Measurements from ENCODE around the gene ANKS1B. TPM values are rescaled to one million over a fixed set of nuclear protein-coding genes. Genes with fewer than 3 reads are reported as not detected.

ANKS1B gene
- total RNA-seq, 4 donors from 2014 or later, result 4.9 to 15.4 (median 9.4) TPM

GRCh38 chr12:99713946-99714520 lies 270.7 kb downstream of the ANKS1B start:
- no peak overlapping the region for H3K4me3 ChIP-seq
- DNase-seq (ENCODE audit: low spot score in 2 of 2), result no peak
- H3K36me3 ChIP-seq, result no peaks in the 10 kb centered on the region
- H3K27ac ChIP-seq, result no peak overlapping the region
- TF ChIP-seq POLR2AphosphoS5 (IDR thresholded peaks at IDR 0.05), result no peak
- TF ChIP-seq EP300 (IDR thresholded peaks at IDR 0.05), result no peak
- WGBS, result 80% methylated on average over 3 of the region's 3 CpGs
- no peaks in the 10 kb centered on the region for H3K4me1 ChIP-seq
- H3K27me3 ChIP-seq, result no peaks in the 10 kb centered on the region
- no peaks in the 10 kb centered on the region for H3K9me3 ChIP-seq

- Histone ChIP-seq H3K4me1 (no peaks in the 10 kb centered on the region), H3K27me3 (no peaks in the 10 kb centered on the region), H3K4me3 (no peak overlapping the region), H3K9me3 (no peaks in the 10 kb centered on the region), H3K36me3 (no peaks in the 10 kb centered on the region), H3K27ac (no peak overlapping the region)
- DNase-seq (ENCODE audit: low spot score in 2 of 2), result no peak
- no peak for TF ChIP-seq CTCF (IDR thresholded peaks at IDR 0.05)
- TF ChIP-seq POLR2A (IDR thresholded peaks at IDR 0.05), result no peak
Measured at GRCh38 chr12:99712281-99712680, 272.5 kb downstream of the ANKS1B start.

- no peak for DNase-seq (ENCODE audit: low spot score in 2 of 2)
- H3K9me3 ChIP-seq, result no peaks in the 10 kb centered on the region
- H3K27me3 ChIP-seq, result no peaks in the 10 kb centered on the region
- H3K4me3 ChIP-seq, result no peak overlapping the region
- no peaks in the 10 kb centered on the region for H3K4me1 ChIP-seq
- H3K36me3 ChIP-seq, result no peaks in the 10 kb centered on the region
- WGBS, result 78% methylated on average over 1 of the region's 1 CpG
- TF ChIP-seq CTCF (IDR thresholded peaks at IDR 0.05) (no peak), POLR2AphosphoS5 (IDR thresholded peaks at IDR 0.05) (no peak), POLR2A (IDR thresholded peaks at IDR 0.05) (no peak), EP300 (IDR thresholded peaks at IDR 0.05) (no peak)
- no peak overlapping the region for H3K27ac ChIP-seq
Measured at GRCh38 chr12:99711246-99711645, 273.5 kb downstream of the ANKS1B start.

- TF ChIP-seq POLR2AphosphoS5 (IDR thresholded peaks at IDR 0.05), result no peak
- TF ChIP-seq POLR2A (IDR thresholded peaks at IDR 0.05), result no peak
- no peak for TF ChIP-seq EP300 (IDR thresholded peaks at IDR 0.05)
- no peak for TF ChIP-seq CTCF (IDR thresholded peaks at IDR 0.05)
- no peak overlapping the region for H3K4me3 ChIP-seq
- H3K27me3 ChIP-seq, result no peaks in the 10 kb centered on the region
- no peak for DNase-seq (ENCODE audit: low spot score in 2 of 2)
- H3K9me3 ChIP-seq, result no peaks in the 10 kb centered on the region
- no peak overlapping the region for H3K27ac ChIP-seq
- no peaks in the 10 kb centered on the region for H3K36me3 ChIP-seq
- H3K4me1 ChIP-seq, result no peaks in the 10 kb centered on the region
Measured at GRCh38 chr12:99709619-99710018, 275.1 kb downstream of the ANKS1B start.

GRCh38 chr12:99709116-99709515 lies 275.6 kb downstream of the ANKS1B start:
- no peak overlapping the region for H3K4me3 ChIP-seq
- H3K36me3 ChIP-seq, result no peaks in the 10 kb centered on the region
- H3K9me3 ChIP-seq, result no peaks in the 10 kb centered on the region
- 98% methylated on average over 3 of the region's 3 CpGs for WGBS
- no peak for DNase-seq (ENCODE audit: low spot score in 2 of 2)
- TF ChIP-seq POLR2A (IDR thresholded peaks at IDR 0.05), result no peak
- TF ChIP-seq CTCF (IDR thresholded peaks at IDR 0.05), result no peak
- no peak for TF ChIP-seq POLR2AphosphoS5 (IDR thresholded peaks at IDR 0.05)
- no peak for TF ChIP-seq EP300 (IDR thresholded peaks at IDR 0.05)
- H3K27me3 ChIP-seq, result no peaks in the 10 kb centered on the region
- no peak overlapping the region for H3K27ac ChIP-seq
- no peaks in the 10 kb centered on the region for H3K4me1 ChIP-seq

GRCh38 chr12:99707883-99708282 lies 276.9 kb downstream of the ANKS1B start:
- Histone ChIP-seq H3K4me3 (no peak overlapping the region), H3K27ac (no peak overlapping the region), H3K27me3 (no peaks in the 10 kb centered on the region), H3K9me3 (no peaks in the 10 kb centered on the region), H3K4me1 (no peaks in the 10 kb centered on the region), H3K36me3 (no peaks in the 10 kb centered on the region)
- 99% methylated on average over 2 of the region's 2 CpGs for WGBS
- TF ChIP-seq EP300 (IDR thresholded peaks at IDR 0.05) (no peak), CTCF (IDR thresholded peaks at IDR 0.05) (no peak), POLR2AphosphoS5 (IDR thresholded peaks at IDR 0.05) (no peak), POLR2A (IDR thresholded peaks at IDR 0.05) (no peak)
- DNase-seq (ENCODE audit: low spot score in 2 of 2), result no peak

Data from suprapubic skin (tissue), 4 donors.